SU-DHL-6 (cell line): ENCODE data around the gene NMRK2.
"Not testable (repeated sequence)": the region's sequence is repeated elsewhere in the genome, so short reads cannot be mapped to it uniquely, and the experiment has no call there.

Source experiments
- EZH2phosphoT487 ChIP-seq: fragments of 200-600 bp; sonication (generic), shearing (Covaris generic); conservative IDR thresholded peaks from 2 replicates; pipeline ENCODE4 v1.6.1; 2018; ENCODE audit warnings: mild to moderate bottlenecking, antibody characterized with exemption, low read length, moderate library complexity, mixed read lengths
- TF ChIP-seq, protein P1 (sequence below): fragments of 200-600 bp; sonication (generic); IDR thresholded peaks from one replicate; pipeline ENCODE4 v1.5.1; 2017; ENCODE audit warnings: antibody characterized with exemption, mild to moderate bottlenecking, low read length, moderate library complexity; ENCODE audit not compliant: insufficient read depth, poor library complexity, severe bottlenecking

DNA sequence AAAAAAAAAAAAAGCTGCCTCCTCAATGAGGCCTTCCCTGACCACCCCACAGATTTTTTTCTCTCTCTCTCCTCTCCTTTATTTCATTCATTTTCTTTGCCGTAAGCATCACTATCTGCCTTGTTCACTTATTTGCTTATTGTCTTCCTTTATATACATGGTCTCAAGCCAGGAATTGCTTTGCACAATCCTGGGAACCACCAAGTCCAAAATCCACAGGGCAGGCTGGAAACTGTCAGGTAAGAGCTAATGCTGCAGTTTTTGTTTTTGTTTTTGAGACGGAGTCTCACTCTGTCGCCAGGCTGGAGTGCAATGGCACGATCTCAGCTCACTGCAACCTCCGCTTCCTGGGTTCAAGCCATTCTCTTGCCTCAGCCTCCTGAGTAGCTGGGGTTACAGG, 37.9 kb upstream of the NMRK2 start:
- TF ChIP-seq, protein P1, sequence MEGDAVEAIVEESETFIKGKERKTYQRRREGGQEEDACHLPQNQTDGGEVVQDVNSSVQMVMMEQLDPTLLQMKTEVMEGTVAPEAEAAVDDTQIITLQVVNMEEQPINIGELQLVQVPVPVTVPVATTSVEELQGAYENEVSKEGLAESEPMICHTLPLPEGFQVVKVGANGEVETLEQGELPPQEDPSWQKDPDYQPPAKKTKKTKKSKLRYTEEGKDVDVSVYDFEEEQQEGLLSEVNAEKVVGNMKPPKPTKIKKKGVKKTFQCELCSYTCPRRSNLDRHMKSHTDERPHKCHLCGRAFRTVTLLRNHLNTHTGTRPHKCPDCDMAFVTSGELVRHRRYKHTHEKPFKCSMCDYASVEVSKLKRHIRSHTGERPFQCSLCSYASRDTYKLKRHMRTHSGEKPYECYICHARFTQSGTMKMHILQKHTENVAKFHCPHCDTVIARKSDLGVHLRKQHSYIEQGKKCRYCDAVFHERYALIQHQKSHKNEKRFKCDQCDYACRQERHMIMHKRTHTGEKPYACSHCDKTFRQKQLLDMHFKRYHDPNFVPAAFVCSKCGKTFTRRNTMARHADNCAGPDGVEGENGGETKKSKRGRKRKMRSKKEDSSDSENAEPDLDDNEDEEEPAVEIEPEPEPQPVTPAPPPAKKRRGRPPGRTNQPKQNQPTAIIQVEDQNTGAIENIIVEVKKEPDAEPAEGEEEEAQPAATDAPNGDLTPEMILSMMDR, result not testable (repeated sequence)
- TF ChIP-seq EZH2phosphoT487, result not testable (repeated sequence)
